SH-SY5Y (cell line): ENCODE results near the gene ZMYM4.

Source experiments
- GATA2 ChIP-seq: IDR thresholded peaks from 2 replicates; pipeline ENCODE4 v1.6.1; 2011; ENCODE audit warnings: mild to moderate bottlenecking, low read depth, low read length
- GATA3 ChIP-seq: IDR thresholded peaks from 2 replicates; pipeline ENCODE4 v1.6.1; 2011; ENCODE audit warnings: low read depth, mild to moderate bottlenecking, low read length, moderate library complexity

DNA sequence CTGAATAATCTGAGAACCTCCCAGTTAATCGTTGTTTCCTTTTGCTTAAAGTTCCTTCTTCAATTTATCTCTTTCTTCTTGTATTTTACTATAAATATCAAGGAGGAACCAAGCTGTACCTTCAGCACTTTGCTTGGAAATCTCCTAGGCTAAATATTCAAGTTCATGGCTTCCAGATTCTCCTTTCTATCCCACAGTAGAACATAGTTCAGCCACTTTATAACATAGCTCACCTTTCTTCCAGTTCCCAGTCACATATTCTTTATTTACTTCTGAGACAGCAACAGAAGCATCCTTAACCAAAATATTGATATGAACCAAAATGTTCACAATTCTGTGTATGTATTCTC is 11.0 kb downstream of the ZMYM4 start:
- TF ChIP-seq GATA2 (no peak), GATA3 (no peak)
